ENCODE measurements around the gene ABCC1. TPM values are rescaled to one million over a fixed set of nuclear protein-coding genes. Genes with fewer than 3 reads are reported as not detected.
"Not testable (repeated sequence)": the region's sequence is repeated elsewhere in the genome, so short reads cannot be mapped to it uniquely, and the experiment has no call there.

The ABCC1 gene
- polyA plus RNA-seq, 1 donor from 2014 or later, result 5.8 TPM

DNA sequence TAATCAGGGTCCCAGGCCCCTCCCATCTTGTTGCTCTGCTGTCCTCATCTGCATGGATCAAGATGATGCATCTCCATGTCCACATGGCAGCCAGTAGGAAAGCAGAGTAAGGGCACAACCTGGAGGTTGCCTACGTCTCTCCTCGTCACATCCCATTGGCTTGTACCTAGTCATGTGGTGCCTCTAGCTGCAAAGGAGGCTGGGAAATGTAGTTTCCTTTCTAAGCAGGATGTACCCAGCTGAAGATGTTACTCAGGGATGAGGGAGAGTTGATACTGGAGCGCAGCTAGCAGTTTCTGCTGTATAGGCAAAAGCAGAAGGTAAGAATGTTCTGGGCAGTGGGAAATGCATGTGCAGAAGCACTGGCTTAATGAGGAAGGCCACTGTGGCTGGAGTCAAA lies 20.8 kb downstream of the ABCC1 start:
- Mint-ChIP-seq H3K27ac (no peak overlapping the region), H3K9me3 (peaks cover 4 to 6% (median 5%) of the 10 kb centered on the region in 3 donors), H3K27me3 (no peaks in the 10 kb centered on the region), H3K4me3 (no peak overlapping the region), H3K4me1 (peaks cover 7 to 15% (median 8%) of the 10 kb centered on the region in 3 donors), H3K36me3 (peaks cover 12% of the 10 kb centered on the region)

DNA sequence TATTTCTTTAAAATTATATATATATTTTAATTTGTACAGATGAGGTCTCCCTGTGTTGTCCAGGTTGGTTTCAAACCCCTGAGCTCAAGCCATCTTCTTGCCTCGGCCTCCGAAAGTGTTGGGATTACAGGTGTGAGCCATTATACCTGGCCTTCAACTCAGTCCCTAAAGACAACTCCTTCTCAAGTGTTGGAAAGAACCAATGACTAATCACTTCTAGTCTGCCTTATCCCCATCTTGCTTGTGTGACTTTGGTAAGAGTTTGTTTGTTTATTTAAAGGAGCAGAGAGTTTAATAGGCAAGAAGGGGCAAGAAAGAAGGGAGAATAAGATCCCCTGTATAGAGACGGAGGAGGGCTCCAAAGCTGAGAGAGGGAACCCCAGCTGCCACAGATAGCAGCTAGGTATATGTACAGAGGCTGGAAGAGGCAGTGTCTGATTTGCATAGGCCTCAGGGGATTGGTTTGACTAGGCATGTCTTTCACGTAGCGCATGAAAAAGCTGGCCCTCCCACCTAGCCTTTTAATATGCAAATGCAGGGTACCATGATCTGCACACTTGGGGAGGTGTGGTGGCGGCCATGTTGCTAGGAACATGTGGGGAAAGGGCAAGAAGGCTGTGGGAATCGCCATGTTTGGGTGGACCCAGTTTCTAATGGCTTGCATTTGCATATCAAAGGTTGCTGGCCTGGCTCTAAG lies 21.5 kb downstream of the ABCC1 start:
- peaks cover 7 to 14% (median 9%) of the 10 kb centered on the region in 3 donors for H3K4me1 Mint-ChIP-seq
- peaks cover 12% of the 10 kb centered on the region for H3K36me3 Mint-ChIP-seq
- H3K4me3 Mint-ChIP-seq, result peak overlapping the region in 1 of 4 donors; percentile 65
- no peak overlapping the region for H3K27ac Mint-ChIP-seq
- peaks cover 4 to 6% (median 5%) of the 10 kb centered on the region in 3 donors for H3K9me3 Mint-ChIP-seq
- no peaks in the 10 kb centered on the region for H3K27me3 Mint-ChIP-seq

DNA sequence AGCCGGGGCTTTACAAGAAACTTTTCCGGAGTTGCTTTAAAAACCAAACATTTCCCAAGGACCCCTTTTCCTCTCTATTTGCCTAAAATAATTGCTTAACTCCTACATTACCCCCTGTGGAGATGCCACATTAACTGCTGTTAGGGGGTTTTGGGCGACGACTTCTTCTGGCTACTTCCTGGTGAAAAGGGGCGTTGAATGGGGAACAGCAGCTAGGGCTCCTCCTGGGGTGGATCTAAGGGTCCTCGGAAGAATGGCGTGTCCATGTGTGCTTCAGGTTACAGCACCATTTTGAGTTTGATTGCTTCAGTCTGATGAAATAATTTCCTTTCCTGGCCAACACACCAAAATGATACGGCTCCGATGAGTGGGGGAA lies 22.0 kb downstream of the ABCC1 start:
- Mint-ChIP-seq H3K27me3 (no peaks in the 10 kb centered on the region), H3K4me3 (peak overlapping the region in 1 of 4 donors; percentile 65), H3K4me1 (peaks cover 7 to 12% (median 11%) of the 10 kb centered on the region in 3 donors), H3K36me3 (peaks cover 14% of the 10 kb centered on the region), H3K9me3 (peaks cover 4 to 6% (median 5%) of the 10 kb centered on the region in 3 donors), H3K27ac (peak overlapping the region in 1 of 3 donors; percentile 2)

- Mint-ChIP-seq H3K27ac (no peak overlapping the region), H3K36me3 (peaks cover 14% of the 10 kb centered on the region), H3K4me1 (peaks cover 3 to 13% (median 10%) of the 10 kb centered on the region in 3 donors), H3K27me3 (no peaks in the 10 kb centered on the region), H3K4me3 (no peak overlapping the region), H3K9me3 (peaks cover 4 to 6% (median 5%) of the 10 kb centered on the region in 3 donors)
Measured at GRCh38 chr16:15972046-15972868, 22.8 kb downstream of the ABCC1 start.

GRCh38 chr16:15973421-15973820 lies 24.0 kb downstream of the ABCC1 start:
- no peaks in the 10 kb centered on the region for H3K27me3 Mint-ChIP-seq
- H3K4me1 Mint-ChIP-seq, result peaks cover 0 to 11% (median 9%) of the 10 kb centered on the region in 3 donors
- H3K9me3 Mint-ChIP-seq, result peaks cover 4 to 12% (median 5%) of the 10 kb centered on the region in 3 donors
- peaks cover 14% of the 10 kb centered on the region for H3K36me3 Mint-ChIP-seq
- H3K4me3 Mint-ChIP-seq, result peak overlapping the region in 1 of 4 donors; percentile 12
- H3K27ac Mint-ChIP-seq, result no peak overlapping the region

DNA sequence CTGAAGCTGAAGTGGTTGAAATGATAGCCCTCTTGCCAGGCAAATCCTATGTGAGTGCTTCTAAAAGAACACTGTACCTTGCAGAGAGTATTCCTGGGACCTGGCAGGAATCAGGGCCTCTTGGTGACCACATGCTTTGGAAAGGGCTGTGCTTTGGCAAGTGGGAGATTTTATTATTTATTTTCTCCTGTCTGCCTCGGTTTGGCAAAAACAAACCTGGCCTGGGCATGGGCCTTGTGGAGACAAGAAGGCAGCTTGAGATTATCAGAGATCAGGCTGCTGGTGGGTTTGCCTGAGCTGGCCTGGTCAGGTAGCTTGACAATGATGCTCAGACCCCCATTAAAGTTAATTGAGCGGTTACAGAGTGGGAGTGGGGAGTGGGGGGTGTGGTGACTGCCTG lies 24.6 kb downstream of the ABCC1 start:
- Mint-ChIP-seq H3K27ac (no peak overlapping the region), H3K27me3 (no peaks in the 10 kb centered on the region), H3K4me3 (no peak overlapping the region), H3K36me3 (peaks cover 17% of the 10 kb centered on the region), H3K4me1 (peaks cover 0 to 11% (median 9%) of the 10 kb centered on the region in 3 donors), H3K9me3 (peaks cover 4 to 15% (median 5%) of the 10 kb centered on the region in 3 donors)

DNA sequence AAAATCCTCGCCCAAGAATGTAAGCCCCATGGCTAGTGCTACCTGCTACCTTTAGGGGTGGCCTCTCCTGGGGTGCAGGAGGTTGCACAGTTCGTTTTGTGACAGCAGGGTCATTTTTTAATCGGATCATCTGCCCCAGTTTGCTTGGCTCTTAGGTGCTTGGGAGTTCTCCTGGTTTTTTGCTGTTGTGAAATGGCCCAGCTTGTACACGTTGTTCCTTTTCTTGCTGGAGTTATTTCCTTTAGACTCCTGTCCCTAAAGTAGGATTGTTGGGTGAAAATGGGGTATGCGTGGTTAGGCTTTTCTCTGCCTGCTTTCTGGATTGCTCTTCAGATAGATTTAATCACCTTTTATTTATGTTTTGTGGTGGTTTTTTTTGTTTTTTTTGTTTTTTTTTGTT lies 25.8 kb downstream of the ABCC1 start:
- Mint-ChIP-seq H3K36me3 (peaks cover 21% of the 10 kb centered on the region), H3K27ac (no peak overlapping the region), H3K9me3 (peaks cover 4 to 25% (median 8%) of the 10 kb centered on the region in 3 donors), H3K4me3 (no peak overlapping the region), H3K27me3 (no peaks in the 10 kb centered on the region), H3K4me1 (peaks cover 0 to 11% (median 9%) of the 10 kb centered on the region in 3 donors)

DNA sequence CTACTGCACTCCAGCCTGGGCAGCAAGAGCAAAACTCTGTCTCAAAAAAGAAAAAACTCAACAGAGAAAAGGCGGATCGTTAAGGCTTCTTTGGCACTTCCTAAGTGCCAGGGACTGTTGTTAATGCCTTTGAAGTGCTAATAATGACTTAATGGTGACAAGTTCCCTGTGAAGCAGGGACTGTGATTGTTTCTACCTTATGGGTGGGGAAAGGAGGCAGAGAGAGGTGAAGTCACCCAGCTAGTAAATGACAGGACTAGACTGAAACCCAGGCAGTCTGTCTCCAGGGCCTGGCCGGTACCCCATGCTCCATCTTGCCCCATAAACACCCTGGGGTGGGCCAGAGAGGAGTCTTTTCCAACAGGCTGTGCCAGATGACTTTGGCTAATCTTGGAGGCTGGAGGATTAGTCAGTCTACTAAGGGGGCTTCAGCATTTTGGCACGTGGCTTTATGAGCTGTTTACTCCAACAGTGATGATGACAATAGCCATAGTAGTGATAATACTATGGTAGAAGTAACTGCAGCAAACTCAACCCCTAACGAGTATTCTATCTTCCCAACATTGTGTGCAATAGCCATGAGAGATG lies 26.9 kb downstream of the ABCC1 start:
- H3K4me3 Mint-ChIP-seq, result no peak overlapping the region
- no peak overlapping the region for H3K27ac Mint-ChIP-seq
- peaks cover 0 to 9% (median 6%) of the 10 kb centered on the region in 3 donors for H3K4me1 Mint-ChIP-seq
- no peaks in the 10 kb centered on the region for H3K27me3 Mint-ChIP-seq
- peaks cover 5 to 31% (median 6%) of the 10 kb centered on the region in 3 donors for H3K9me3 Mint-ChIP-seq
- H3K36me3 Mint-ChIP-seq, result peaks cover 18% of the 10 kb centered on the region

- Mint-ChIP-seq H3K9me3 (peaks cover 5 to 36% (median 13%) of the 10 kb centered on the region in 3 donors), H3K27me3 (no peaks in the 10 kb centered on the region), H3K36me3 (peaks cover 24% of the 10 kb centered on the region), H3K27ac (no peak overlapping the region), H3K4me3 (no peak overlapping the region), H3K4me1 (peaks cover 0 to 9% (median 3%) of the 10 kb centered on the region in 3 donors)
Measured at GRCh38 chr16:15976929-15977637, 27.7 kb downstream of the ABCC1 start.

DNA sequence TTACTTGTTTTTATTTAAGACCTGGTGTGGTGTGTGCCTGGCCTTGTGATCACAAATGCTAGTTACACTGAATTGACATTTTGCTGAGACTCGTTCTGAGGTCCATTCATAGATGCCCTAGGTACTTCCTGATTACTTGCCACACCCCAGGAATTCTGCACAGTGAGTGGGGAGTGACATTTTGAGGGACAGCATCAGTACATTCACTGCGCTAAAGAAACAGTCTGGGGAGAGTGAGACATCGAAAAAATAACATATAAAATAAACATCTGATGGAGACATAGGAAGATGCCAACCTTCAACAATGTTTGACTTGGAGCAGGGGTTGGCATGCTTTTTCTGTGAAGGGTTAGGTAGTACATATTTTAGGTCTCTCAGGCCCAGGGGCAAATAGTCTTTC lies 30.4 kb downstream of the ABCC1 start:
- Mint-ChIP-seq H3K27me3 (no peaks in the 10 kb centered on the region), H3K27ac (no peak overlapping the region), H3K36me3 (peaks cover 21% of the 10 kb centered on the region), H3K4me3 (no peak overlapping the region), H3K9me3 (peaks cover 5 to 35% (median 11%) of the 10 kb centered on the region in 3 donors), H3K4me1 (peaks cover 0 to 9% (median 7%) of the 10 kb centered on the region in 3 donors)

DNA sequence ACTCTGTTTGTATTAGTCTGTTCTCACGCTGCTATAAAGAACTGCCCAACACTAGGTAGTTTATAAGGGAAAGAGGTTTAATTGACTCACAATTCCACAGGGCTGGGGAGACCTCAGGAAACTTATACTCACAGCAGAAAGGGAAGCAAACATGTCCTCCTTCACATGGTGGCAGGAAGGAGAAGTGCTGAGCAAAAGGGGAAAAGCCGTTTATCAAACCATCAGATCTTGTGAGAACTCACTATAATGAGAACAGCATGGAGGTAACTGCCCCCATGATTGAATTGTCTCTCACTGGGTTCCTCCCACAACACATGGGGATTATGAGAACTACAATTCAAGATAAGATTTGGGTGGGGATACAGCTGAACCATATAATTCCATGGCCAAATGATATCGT lies 30.9 kb downstream of the ABCC1 start:
- no peak overlapping the region for H3K27ac Mint-ChIP-seq
- no peaks in the 10 kb centered on the region for H3K27me3 Mint-ChIP-seq
- H3K4me3 Mint-ChIP-seq, result no peak overlapping the region
- peaks cover 21% of the 10 kb centered on the region for H3K36me3 Mint-ChIP-seq
- peaks cover 0 to 7% (median 5%) of the 10 kb centered on the region in 3 donors for H3K4me1 Mint-ChIP-seq
- peaks cover 5 to 35% (median 11%) of the 10 kb centered on the region in 3 donors for H3K9me3 Mint-ChIP-seq

- H3K9me3 Mint-ChIP-seq, result peaks cover 5 to 35% (median 11%) of the 10 kb centered on the region in 3 donors
- peaks cover 0 to 7% (median 3%) of the 10 kb centered on the region in 3 donors for H3K4me1 Mint-ChIP-seq
- peaks cover 20% of the 10 kb centered on the region for H3K36me3 Mint-ChIP-seq
- H3K27me3 Mint-ChIP-seq, result no peaks in the 10 kb centered on the region
- H3K27ac Mint-ChIP-seq, result no peak overlapping the region
- peak overlapping the region in 1 of 4 donors; percentile 32 for H3K4me3 Mint-ChIP-seq
Measured at GRCh38 chr16:15981382-15981781, 32.0 kb downstream of the ABCC1 start.

- not testable (repeated sequence) for H3K27me3 Mint-ChIP-seq, H3K4me1 Mint-ChIP-seq, H3K4me3 Mint-ChIP-seq
- Mint-ChIP-seq H3K27ac (peak overlapping the region in 1 of 3 donors; percentile 63), H3K36me3 (peaks cover 20% of the 10 kb centered on the region), H3K9me3 (peaks cover 5 to 35% (median 11%) of the 10 kb centered on the region in 3 donors)
Measured at GRCh38 chr16:15982194-15982915, 32.9 kb downstream of the ABCC1 start.

DNA sequence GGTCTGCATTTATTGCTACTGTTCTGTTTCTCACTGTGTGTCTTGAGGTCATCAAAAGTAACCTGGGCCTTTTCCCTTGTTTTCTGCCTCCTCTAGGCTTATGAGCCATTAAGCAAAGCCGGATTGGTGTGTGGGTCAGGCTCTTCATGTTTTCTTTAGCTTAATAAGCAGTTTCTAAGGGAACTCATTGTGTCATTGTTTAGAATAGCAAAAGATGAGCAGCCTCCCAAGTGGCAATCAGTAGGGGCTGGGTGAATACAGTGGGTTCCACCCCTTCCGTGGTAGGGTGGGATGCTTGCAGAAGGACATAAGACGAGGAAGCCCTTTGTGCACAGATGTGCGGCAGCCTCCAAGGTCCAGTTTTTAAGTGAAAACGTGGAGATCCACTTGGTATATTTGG lies 34.5 kb downstream of the ABCC1 start:
- Mint-ChIP-seq H3K27me3 (no peaks in the 10 kb centered on the region), H3K27ac (peak overlapping the region in 1 of 3 donors; percentile 22), H3K9me3 (peaks cover 5 to 26% (median 11%) of the 10 kb centered on the region in 3 donors), H3K4me3 (no peak overlapping the region), H3K4me1 (peaks cover 9 to 16% (median 13%) of the 10 kb centered on the region in 3 donors), H3K36me3 (peaks cover 14% of the 10 kb centered on the region)
